Measurements from ENCODE around the gene GRK5.
"Not testable (repeated sequence)": the region's sequence is repeated elsewhere in the genome, so short reads cannot be mapped to it uniquely, and the experiment has no call there.

- not testable (repeated sequence) for TF ChIP-seq TAF1, POLR2AphosphoS5 (IDR thresholded peaks at IDR 0.05; ENCODE audit: low read depth, low read length)
These were observed 31.6 kb downstream of the GRK5 start for GRCh38 chr10:119239015-119239414.
